Esophagus squamous epithelium (tissue), 4 donors: ENCODE measurements around the gene ADAM12.

Experiments
- CTCF ChIP-seq, 6 experiments: fragments of 450-650 bp in 4 of 6; fragments of 200-600 bp in 2 of 6; sonication (generic) in 2 of 6; IDR thresholded peaks; one replicate each; pipeline ENCODE4 v1.5.1; 2016 to 2019; ENCODE audit warnings: antibody characterized with exemption in 6 of 6, mild to moderate bottlenecking in 4 of 6, moderate library complexity in 4 of 6
- POLR2A ChIP-seq, 4 donors: fragments of 450-650 bp; IDR thresholded peaks; one replicate each; pipeline ENCODE4 v1.6.1; 2017; ENCODE audit warnings: antibody characterized with exemption in 4 of 4, mild to moderate bottlenecking in 4 of 4, moderate library complexity in 3 of 4

- TF ChIP-seq CTCF (IDR thresholded peaks at IDR 0.05), result no peak
- TF ChIP-seq POLR2A (IDR thresholded peaks at IDR 0.05), result no peak
Observed at GRCh38 chr10:126014309-126014708, 374.0 kb downstream of the ADAM12 start.
